PC-3 (cell line): ENCODE results near the gene PPIL4.

Experiments
- CTCF ChIP-seq: fragments of 300-600 bp; sonication (generic); conservative IDR thresholded peaks from 2 replicates; pipeline ENCODE4 v1.5.1; 2017; ENCODE audit warnings: antibody characterized with exemption, low read depth, mild to moderate bottlenecking, low read length
- EZH2 ChIP-seq: fragments of 300-600 bp; sonication (generic); IDR thresholded peaks from one replicate; pipeline ENCODE4 v1.6.1; 2017; ENCODE audit warnings: antibody characterized with exemption, mild to moderate bottlenecking, low read length; ENCODE audit not compliant: unreplicated experiment

- TF ChIP-seq CTCF (no peak), EZH2 (no peak)
These were observed 47.1 kb upstream of the PPIL4 start for GRCh38 chr6:149592983-149593382.
